Adrenal gland (tissue), 5 donors: ENCODE data around the gene NHLH2.

Source experiments
- CTCF ChIP-seq, 6 experiments: fragments of 450-650 bp in 4 of 6; fragments of 200-600 bp in 2 of 6; sonication (generic) in 1 of 6; IDR thresholded peaks; 1 replicate in 5 of 6; 2 replicates in 1 of 6; pipeline versions ENCODE4 v1.5.1 to v1.8.0; 2016 to 2021; ENCODE audit warnings: antibody characterized with exemption in 6 of 6, mild to moderate bottlenecking in 2 of 6, moderate library complexity in 1 of 6
- POLR2A ChIP-seq, 2 donors: fragments of 450-650 bp; IDR thresholded peaks; one replicate each; pipeline ENCODE4 v1.6.1; 2017; ENCODE audit warnings: antibody characterized with exemption in 2 of 2, mild to moderate bottlenecking in 2 of 2, moderate library complexity in 1 of 2
- donor health status: DM: no; HTN: no; CAD: no.

DNA sequence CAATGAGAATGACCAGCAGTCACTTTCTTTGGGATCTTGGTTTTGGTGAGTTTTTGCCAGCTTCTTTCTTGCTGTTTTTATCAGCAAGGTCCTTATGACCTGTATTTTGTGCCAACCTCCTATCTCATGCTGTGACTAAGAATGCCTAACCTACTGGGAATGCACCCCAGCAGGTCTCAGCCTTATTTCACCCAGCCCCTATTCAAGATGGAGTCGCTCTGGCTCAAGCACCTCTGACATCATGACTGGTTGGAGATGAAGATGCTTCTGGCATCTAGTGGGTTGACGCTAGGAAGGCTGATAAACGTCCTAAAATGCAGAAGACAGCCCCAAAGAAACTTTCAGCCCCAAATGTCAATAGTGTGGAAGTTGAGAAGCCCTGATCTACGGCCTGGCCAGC lies 33.6 kb upstream of the NHLH2 start:
- no peak for TF ChIP-seq POLR2A (IDR thresholded peaks at IDR 0.05)
- no peak for TF ChIP-seq CTCF (IDR thresholded peaks at IDR 0.05)
